ENCODE results near the gene CLPTM1. TPM values are rescaled to one million over a fixed set of nuclear protein-coding genes. Genes with fewer than 3 reads are reported as not detected.

The CLPTM1 gene
- total and polyA plus RNA-seq, 9 of the 15 experiments (the other 6 are each of a cell fraction or from before 2014, with no cell fraction given) = 0.37 to 96.0 (median 27.5) TPM

- TF ChIP-seq CBX8 (IDR thresholded peaks at IDR 0.05; ENCODE audit: borderline replicate concordance, extremely low read depth, low read depth, low read length, poor library complexity, severe bottlenecking) (no peak), TRIM24 (IDR thresholded peaks at IDR 0.05) (no peak), JUNB (CRISPR knock-in tag; conservative IDR thresholded peaks at IDR 0.05) (no peak), ADNP (tag; IDR thresholded peaks at IDR 0.05) (0 out of 2 replicates have a peak, but pooled peaks have one; percentile 34), NR2C1 (IDR thresholded peaks at IDR 0.05) (no peak), NR2C1 (tag; IDR thresholded peaks at IDR 0.05) (no peak), ZNF436 (CRISPR knock-in tag; IDR thresholded peaks at IDR 0.05) (no peak), TFAM (CRISPR knock-in tag; conservative IDR thresholded peaks at IDR 0.05) (no peak), UBTF (IDR thresholded peaks at IDR 0.05; ENCODE audit: borderline replicate concordance in 1 of 2, low read depth in 2 of 2, low read length in 2 of 2) (no peak), IRF1 (CRISPR knock-in tag; IDR thresholded peaks at IDR 0.05; ENCODE audit: borderline replicate concordance) (no peak), RBM25 (IDR thresholded peaks at IDR 0.05; ENCODE audit: low read depth, low read length, severe bottlenecking) (peak; percentile 80), BCOR (IDR thresholded peaks at IDR 0.05) (peak; percentile 77), ETV1 (tag; conservative IDR thresholded peaks at IDR 0.05; ENCODE audit: low read depth) (peak; percentile 54), CEBPG (CRISPR knock-in tag; IDR thresholded peaks at IDR 0.05) (no peak), CEBPG (tag; conservative IDR thresholded peaks at IDR 0.05 in 1 of 2, IDR thresholded peaks at IDR 0.05 in 1 of 2) (no peak), FOSL1 (tag; conservative IDR thresholded peaks at IDR 0.05) (no peak), ZNF551 (CRISPR knock-in tag; IDR thresholded peaks at IDR 0.05) (no peak)
- TF ChIP-seq, protein P1, sequence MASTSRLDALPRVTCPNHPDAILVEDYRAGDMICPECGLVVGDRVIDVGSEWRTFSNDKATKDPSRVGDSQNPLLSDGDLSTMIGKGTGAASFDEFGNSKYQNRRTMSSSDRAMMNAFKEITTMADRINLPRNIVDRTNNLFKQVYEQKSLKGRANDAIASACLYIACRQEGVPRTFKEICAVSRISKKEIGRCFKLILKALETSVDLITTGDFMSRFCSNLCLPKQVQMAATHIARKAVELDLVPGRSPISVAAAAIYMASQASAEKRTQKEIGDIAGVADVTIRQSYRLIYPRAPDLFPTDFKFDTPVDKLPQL (IDR thresholded peaks at IDR 0.05; ENCODE audit: extremely low read depth, insufficient read length) = no peak
Measured at GRCh38 chr19:44931541-44931940, 23.6 kb upstream of the CLPTM1 start (continued).

All from K562 (cell line).